GM19395 (cell line): ENCODE measurements around the gene PTS.
"Not testable (repeated sequence)": the region's sequence is repeated elsewhere in the genome, so short reads cannot be mapped to it uniquely, and the experiment has no call there.

Experiments
- ATAC-seq: cut with Tn5 transposase; IDR thresholded peaks from one replicate; pipeline ENCODE4 v1.9.1; 2021; ENCODE audit warnings: mild to moderate bottlenecking, moderate library complexity; ENCODE audit not compliant: unreplicated experiment

The PTS gene

DNA sequence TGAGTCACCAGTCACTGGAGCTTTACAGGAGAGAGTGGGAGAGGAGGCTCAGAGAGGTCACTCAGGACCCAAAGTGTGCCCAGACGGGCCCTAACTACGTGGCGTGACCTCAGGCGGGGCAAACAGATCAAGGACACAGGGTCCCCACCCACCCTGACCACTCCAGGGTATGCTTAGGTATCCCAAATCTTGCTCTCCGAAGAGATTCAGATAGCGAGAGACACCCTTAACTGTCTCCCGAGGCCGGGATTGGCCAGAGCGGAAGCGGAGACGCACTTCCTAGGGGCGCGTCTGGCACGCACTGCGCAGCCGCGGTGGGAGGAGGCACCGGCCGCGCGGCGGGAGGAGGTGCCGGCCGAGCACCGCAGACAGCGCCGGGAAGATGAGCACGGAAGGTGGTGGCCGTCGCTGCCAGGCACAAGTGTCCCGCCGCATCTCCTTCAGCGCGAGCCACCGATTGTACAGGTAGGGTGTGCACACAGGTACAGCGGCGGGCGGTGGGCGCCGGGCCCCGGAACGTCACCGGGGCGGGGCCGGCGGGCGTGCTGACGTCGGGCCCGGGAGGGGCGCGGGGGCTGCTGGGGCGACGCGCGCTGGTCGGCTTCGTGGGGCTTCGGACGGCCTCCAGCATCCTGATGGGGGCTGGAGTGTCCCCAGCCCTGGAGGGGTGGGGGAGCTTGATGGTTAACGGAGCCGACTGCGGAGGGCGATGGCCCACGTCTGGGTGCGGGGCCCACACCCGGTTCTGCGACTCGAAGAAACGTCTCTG lies at the start of gene PTS:
TSS of gene PTS (plus strand) at position 367 of the 769 bp plus-strand sequence. CDS start at position 383, 16 bp downstream.
- peak; percentile 97 for ATAC-seq

DNA sequence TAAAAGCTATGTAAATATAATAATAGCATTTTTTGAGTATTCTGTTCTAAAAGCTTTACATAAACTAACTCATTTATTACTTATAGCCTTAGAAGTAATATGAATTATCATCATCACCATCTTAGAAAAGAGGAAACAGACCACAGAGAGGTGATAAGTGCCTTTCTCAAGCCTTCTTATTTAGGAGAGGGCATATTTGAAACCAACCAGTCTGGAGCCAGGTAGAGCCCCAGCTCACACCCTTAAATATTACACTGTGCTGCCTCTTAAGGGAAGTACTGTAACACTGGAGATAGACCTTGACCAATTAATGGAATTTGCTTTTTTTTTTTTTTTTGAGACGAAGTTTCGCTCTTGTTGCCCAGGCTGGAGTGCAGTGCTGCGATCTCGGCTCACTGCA lies 48.6 kb upstream of the PTS start:
- ATAC-seq = no peak

DNA sequence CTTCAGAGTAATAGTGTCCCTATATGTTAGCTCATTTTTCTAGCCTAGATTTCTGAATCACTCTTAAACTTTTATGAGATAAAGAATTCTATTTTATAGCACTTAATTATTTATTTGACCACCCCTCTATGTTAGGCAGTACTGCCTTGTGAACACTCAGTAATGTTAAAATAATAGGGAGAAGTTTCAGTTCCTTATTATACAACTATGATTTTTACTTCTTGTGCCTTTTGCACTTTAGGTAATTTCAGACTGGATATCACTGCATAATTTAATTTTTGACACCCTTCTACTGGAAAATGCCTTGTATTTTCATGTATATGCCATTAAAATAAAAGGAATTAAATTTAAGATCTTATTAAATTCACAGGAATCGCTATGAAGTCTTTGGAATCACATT lies 47.8 kb upstream of the PTS start:
- no peak for ATAC-seq

DNA sequence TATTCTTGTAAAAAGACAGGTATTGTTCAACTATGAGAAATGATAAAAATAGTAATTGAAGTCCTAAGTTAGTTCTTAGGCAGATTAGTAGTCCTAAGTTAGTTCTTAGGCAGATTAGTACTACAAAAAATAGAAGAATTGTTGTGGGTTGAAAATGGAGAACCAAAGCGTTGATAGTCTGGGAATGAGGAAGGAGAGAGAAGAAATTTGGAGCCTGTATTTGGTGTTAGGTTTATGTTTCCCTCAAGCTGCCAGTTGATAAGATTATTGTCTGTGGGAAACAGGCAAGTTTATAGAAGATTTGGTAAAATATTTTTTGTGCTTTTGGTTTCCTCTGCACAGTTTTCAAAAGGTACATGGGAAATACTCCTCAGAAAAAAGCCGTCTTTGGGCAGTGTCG lies 47.3 kb upstream of the PTS start:
- no peak for ATAC-seq

DNA sequence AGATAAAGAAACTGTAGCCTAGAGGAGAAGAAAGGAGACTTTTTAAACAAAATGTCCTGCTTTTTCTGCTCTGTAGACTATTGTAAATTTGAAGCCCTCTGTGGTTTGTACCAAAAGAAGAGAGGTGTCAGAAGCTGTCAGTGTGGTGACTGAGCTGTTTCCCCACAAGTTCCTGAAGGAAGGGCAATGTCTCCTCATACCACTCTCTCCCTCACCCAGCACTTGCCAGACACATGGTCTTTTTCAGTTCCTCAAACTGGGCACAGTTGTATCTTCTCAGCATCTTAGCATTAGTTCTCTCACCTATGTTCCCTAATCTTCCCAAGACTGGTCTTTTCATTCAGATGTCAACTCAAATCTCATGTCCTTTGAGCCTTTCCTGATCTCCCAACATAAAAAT lies 46.6 kb upstream of the PTS start:
- peak; percentile 70 for ATAC-seq

DNA sequence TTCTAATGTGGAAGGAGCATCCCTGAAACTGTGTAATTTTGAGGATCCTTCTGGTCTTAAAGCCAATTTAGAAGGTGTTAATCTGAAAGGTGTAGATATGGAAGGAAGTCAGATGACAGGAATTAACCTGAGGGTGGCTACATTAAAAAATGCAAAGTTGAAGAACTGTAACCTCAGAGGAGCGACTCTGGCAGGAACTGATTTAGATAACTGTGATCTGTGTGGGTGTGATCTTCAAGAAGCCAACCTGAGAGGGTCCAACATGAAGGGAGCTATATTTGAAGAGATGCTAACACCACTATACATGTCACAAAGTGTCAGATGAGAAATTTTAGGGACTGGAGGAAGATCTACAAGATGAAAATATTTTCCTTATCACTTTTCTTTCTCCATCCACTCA lies 43.4 kb upstream of the PTS start:
- ATAC-seq = no peak

DNA sequence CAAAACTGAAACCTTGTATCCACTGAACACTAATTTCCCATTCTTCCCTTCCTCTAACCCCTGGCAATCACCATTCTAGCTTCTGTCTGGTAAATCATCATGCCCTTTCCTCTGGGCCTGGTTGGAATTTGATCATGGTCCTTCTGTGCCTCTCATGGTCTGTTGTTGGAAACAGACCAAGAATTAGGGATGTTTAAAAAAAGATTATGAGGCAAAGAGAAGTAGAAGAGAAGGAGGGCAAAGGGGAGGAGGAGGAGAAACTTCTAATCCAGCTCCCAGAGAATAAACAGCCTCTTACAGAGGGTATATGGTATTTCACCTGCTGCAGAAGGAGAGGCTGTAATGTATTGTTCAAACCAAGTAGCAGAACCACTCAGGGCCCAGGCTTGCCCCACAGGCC lies 40.3 kb upstream of the PTS start:
- ATAC-seq = no peak

DNA sequence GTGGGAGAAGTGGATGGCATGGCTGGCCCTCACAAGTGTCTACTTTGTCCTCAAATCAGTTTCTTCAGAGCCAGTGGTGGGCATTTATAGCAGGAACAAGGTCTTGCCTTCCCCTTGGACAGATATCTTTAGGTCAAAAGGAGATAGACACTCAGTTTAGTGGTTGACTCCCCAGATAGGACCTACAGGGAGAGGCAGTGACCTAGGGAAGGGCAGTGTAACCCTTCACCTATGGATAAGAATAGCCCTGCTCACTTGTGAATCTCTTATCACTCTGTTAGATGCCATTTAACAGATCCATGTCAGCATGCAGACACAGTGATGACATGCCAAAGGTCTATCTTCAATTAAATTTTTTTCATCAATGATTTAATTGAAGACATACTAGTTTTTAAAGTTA lies 39.9 kb upstream of the PTS start:
- no peak for ATAC-seq

DNA sequence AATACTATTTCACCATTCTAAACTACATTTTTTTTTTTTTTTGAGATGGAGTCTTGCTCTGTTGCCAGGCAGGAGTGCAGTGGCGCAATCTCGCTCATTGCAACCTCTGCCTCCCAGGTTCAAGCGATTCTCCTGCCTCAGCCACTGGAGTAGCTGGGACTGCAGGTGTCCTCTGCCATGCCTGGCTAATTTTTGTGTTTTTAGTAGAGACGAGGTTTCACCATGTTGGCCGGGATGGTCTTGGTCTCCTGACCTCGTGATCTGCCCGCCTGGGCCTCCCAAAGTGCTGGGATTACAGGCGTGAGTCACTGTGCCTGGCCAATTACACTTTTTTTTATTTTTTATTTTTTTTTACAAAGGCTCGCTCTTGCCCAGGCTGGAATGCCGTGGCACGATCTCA lies 31.1 kb upstream of the PTS start:
- ATAC-seq = not testable (repeated sequence)

DNA sequence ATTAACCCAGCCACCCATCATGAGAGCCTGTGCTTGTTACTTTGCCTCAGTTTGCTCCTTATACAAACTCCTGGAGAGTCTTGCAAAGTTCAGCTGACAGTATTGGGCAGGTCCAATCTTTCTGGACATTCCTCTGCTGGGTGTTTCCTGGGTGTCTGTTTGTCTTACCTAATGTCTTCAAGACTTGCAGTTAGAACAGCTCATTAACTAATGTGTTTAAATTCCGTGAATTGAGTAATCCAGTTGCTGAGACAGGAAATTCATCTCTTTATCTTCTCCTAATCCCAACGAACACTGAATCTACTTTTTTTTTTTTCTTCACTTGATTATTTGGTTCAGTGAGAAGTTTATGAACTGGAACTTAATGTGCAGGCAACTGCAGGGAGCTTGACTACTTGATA lies 30.3 kb upstream of the PTS start:
- ATAC-seq = no peak

DNA sequence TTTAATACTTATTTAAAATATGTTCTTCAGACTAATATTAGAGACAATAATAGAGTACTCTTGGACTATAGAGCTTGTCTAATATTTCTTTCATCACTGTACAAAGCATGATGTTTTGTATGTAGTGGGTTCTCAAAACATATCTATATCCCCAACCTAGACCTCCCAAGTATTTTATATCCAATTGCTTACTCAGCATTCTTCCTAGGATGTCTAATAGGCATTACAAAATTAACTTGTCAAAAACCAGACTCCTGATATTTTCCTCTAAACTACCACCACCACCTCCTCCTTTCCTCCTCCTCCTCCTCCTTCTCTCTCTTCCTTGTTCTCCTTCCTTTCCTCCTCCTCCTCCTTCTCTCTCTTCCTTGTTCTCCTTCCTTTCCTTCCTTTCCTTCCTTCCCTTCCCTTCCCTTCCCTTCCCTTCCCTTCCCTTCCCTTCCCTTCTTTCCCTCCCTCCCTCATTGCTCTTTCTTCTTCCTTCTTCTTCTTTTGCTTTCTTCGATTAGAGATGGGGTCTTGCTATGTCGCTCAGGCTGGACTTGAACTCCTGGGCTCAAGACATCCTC lies 29.6 kb upstream of the PTS start:
- no peak for ATAC-seq

DNA sequence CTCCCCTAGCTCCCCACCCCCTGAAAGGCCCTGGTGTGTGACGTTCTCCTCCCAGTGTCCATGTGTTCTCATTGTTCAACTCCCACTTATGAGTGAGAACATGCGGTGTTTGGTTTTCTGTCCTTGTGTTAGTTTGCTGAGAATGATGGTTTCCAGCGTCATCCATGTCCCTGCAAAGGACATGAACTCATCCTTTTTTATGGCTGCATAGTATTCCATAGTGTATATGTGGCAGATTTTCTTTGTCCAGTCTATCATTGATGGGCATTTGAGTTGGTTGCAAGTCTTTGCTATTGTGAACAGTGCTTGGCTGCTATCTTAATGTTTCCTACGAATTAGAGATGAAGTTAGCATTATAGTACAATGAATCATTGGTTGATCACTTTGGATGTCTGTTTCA lies 27.1 kb upstream of the PTS start:
- ATAC-seq = not testable (repeated sequence)

DNA sequence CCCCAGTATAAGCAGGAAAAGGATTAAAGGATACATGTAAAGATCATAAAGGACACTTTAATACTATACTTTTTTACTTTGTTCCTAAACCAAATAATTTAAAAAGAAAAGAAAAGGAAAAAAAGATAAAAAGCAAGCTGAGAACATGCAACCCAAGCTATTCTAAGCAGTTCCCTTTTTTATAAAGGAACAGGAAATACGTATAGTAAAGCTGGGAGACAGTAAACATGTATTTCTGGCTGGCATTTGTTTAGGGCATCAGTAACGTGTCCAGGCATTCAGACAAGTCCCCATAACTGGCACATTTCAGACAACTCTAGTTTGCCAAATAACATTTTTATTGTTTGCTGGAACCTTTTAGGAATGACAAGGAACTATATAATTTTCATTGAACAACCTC lies 26.0 kb upstream of the PTS start:
- ATAC-seq = no peak

DNA sequence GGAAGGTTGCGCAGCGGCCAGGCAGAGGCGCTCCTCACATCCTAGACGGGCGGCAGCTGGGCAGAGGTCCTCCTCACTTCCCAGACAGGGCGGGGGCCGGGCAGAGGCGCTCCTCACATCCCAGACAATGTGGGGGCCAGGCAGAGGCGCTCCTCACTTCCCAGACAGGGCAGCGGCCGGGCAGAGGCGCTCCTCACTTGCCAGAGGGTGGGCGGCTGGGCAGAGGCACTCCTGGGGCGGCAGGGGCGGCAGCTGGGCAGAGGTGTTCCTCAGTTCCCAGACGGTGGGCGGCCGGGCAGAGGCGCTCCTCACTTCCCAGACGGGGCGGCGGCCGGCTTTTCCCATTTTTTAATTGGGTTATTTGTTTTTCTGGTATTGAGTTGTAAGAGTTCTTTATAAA lies 20.2 kb upstream of the PTS start:
- ATAC-seq = no peak

DNA sequence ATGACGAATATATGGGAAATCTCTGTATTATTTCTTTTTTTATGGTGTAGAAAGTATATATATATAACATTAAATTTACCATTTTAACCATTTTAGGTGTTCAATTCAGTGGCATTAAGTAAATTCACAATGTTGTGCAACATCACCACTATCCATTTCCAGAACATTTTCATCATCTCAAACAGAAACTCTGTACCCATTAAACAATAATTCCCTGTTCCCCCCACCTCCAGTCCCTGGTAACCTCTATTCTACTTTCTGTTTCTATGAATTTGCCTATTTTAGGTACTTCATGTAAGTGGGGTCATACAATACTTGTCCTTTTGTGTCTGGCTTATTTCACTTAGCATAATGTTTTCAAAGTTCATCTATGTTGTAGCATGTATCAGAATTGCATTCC lies 15.3 kb upstream of the PTS start:
- no peak for ATAC-seq

DNA sequence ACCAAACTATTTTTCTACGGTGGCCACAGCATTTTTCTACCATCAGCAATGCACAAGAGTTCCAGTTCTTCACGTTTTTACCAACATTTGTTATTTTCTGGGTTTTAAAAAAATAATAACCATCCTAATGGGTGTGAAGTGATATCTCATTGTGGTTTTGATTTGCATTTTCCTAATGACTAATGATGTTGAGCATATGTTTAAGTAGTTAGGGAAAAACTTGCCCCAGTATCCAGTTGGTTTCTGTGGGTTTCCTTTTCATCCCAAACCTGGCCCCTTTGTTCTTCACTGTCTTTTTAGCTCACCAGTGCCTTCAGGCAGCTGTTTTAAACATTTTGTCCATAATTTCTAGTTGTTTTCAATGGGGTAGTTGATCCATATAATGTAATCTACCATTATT lies 14.7 kb upstream of the PTS start:
- no peak for ATAC-seq

DNA sequence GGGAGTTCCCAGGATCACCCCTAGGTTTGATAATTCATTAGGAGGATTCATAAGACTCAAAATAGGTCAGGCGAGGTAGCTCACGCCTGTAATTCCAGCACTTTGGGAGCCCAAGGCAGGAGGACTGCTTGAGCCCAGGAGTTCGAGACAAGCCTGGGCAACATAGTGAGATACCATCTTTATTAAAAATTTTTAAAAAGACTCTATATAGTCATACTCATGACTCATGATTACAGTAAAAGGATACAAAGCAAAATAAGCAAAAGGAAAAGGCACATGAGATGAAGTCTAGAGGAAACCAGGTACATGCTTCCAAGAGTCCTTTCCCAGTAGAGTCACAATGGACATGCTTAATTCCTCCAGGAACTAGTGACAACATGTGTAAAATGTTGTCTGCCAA lies 13.9 kb upstream of the PTS start:
- ATAC-seq = no peak

DNA sequence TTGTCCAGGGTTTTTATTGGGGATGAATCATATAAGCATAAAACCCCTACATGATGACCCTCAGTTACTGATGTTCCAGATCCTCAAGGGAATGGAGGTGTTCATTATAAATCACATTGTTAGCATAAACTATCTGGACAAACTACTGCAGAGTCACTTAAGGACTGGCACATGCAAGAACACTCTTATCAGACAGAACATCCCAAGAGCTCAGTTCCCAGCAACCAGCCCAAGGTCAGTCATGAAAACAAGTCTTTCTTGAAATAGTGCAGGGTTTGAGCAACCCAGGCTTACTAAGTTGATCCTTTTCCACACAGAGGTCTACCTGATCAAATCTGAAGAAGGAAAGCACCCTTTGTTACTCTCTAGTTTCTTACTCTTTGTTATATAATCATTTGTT lies 13.5 kb upstream of the PTS start:
- ATAC-seq = no peak

DNA sequence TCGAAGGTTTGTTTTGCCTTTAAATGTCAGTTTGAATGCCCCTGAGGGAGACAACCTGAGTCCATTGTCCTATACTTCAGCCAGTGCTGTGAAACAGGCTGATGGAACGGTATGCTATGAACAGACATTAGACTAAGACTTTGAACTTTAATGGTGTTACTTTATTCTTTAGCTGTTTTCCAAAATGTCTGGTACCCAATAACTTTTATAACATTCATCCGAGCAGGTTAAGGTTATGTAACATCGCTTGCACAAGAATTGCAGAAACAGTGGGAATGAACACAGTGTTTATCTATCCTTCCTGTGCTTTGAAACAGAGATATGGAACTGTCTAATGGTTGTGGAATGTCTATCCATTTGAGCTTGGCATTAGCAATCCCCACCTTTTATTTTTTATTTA lies 12.5 kb upstream of the PTS start:
- ATAC-seq = no peak

DNA sequence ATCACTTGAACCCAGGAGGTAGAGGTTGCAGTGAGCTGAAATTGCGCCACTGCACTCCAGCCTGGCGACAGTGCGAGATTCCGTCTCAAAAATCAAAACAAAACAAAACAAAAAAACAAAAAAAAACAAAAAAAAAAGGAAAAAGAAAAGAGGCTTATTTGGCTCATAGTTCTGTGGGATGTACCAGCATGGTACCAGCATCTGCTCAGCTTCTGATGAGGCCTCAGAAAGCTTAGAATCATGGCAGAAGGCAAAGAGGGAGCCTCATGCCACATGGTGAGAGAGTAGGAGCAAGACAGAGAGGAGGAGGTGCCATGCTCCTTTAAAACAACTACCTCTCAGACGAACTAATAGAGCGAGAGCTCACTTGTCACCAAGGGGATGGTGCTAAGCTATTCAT lies 10.6 kb upstream of the PTS start:
- ATAC-seq = no peak

DNA sequence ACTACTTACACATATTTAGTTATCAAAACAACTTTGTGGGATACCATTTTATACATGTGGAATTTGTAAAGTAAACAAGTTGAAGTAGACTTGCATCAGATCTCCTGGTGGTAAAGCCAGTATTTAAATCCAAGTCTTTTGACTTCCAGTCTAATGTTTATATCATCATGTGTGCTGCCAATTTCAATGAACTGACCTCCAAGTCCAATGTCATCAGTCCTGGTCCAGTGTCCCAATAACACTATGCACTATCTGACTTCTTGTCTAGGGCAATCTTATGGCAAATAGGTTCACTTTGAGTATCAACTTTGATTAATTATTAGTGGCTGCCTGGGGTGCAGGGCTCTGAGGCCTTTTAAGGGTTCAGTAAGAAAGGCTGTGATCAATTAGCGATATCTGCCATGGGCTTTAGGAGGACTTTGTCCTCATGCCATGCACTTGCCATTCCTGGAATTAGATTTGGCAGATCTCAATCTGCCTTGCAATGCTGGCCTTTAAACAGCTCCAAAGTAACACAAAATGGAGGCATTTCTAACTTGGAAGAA lies 9.6 kb upstream of the PTS start:
- ATAC-seq = no peak

DNA sequence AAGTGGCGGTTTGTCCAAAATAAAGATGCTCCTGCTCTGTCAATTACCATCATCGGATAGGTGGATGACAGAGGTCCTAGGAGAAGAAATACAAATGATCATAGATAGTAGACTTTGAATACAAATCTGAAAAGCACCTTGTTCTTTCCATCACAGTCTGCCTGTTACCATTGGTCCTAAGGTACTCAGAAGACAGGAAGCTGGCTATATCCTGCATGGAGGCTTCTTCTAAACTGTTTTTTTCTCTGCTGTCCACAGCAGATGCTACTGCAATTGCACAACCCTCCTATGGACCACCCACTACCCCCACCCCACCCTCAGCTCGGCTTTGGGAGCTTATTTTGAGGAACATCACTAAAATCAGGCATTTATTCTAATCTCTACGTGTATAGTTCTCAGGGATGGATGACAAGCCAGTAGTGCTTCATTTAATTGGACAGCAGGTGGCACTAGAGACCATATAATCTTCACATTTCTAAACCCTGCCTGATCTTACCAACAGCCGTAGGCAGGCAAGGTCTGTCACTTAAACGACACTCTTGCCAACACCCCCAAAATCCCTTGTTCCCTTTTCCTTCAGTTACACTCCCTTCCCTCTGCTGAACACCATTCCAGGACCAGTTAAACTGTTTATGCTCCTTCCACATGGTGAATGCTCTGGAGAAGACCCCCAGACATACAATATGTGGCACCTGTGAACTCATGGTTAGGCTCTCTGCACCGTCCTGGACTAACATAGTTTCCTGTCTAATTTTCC lies 6.6 kb upstream of the PTS start:
- ATAC-seq = peak; percentile 99
